ENCODE measurements around the gene ZG16B.

The ZG16B gene

DNA sequence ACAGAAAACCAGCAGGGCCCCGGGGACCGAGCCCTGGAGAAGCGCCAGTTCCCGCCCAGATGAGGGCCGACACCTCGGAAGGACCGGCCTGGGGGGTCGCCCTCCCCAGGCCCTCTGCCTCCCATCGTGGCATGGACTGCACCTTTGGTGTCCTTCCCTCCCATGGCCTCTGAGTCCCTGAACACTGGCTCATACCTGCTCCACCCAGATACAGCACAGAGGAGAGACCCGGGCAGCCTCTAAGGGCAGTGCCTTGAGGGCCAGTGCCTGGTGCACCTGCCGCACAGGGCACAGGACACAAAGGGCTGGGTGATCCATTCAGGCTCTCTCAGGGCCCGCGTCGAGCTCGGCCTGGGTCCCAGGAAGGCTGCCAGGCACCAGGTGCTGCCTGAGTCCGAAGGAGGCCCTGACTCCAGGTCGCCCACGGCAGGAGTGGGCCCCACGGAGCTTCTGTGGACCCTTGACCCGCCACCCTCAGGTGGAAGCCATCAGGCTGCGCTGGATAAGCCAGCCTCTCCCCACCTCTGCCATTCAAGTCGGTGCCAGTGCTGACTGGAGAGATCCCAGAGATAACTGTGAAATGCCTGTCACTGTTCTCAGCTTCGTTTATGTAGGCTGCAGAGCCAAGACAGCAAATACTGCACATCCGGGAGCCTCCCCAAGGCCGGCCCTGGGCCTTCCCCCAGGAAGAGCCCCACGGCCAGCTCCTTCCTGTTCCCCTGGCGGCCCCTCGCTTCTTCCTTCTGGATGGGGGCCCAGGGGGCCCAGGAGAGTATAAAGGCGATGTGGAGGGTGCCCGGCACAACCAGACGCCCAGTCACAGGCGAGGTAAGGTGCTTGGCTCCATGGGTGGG is at the start of gene ZG16B:
ZG16B (plus strand) TSS at position 803 of the 854 bp plus-strand sequence. CDS start 139 bp downstream, outside the sequence.
- TF ChIP-seq CTBP1 (IDR thresholded peaks at IDR 0.05; ENCODE audit: borderline replicate concordance) (no peak), FOXK2 (IDR thresholded peaks at IDR 0.05) (no peak), L3MBTL2 (conservative IDR thresholded peaks at IDR 0.05) (no peak), SUZ12 (IDR thresholded peaks at IDR 0.05) (no peak), ARNT (IDR thresholded peaks at IDR 0.05) (no peak), SP1 (IDR thresholded peaks at IDR 0.05) (no peak), ELF4 (IDR thresholded peaks at IDR 0.05) (no peak), BHLHE40 (IDR thresholded peaks at IDR 0.05; ENCODE audit: borderline replicate concordance) (no peak), NFRKB (IDR thresholded peaks at IDR 0.05) (no peak), FOXM1 (IDR thresholded peaks at IDR 0.05; ENCODE audit: borderline replicate concordance) (no peak), FOXA1 (IDR thresholded peaks at IDR 0.05) (no peak), LEF1 (IDR thresholded peaks at IDR 0.05; ENCODE audit: borderline replicate concordance) (no peak), ZNF384 (IDR thresholded peaks at IDR 0.05) (no peak), TARDBP (IDR thresholded peaks at IDR 0.05) (no peak), HDGF (IDR thresholded peaks at IDR 0.05; ENCODE audit: borderline replicate concordance) (no peak)
- TF ChIP-seq, protein P1, sequence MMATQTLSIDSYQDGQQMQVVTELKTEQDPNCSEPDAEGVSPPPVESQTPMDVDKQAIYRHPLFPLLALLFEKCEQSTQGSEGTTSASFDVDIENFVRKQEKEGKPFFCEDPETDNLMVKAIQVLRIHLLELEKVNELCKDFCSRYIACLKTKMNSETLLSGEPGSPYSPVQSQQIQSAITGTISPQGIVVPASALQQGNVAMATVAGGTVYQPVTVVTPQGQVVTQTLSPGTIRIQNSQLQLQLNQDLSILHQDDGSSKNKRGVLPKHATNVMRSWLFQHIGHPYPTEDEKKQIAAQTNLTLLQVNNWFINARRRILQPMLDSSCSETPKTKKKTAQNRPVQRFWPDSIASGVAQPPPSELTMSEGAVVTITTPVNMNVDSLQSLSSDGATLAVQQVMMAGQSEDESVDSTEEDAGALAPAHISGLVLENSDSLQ (IDR thresholded peaks at IDR 0.05): no peak
- ChIA-PET CTCF (interaction anchor here (0.8 kb wide), 1 partner anchor 10 kb away, joined by 4 read pairs; no protein-coding TSS in a partner anchor), POLR2A (no interaction called here)
- no peak for DNase-seq (ENCODE audit: extremely low spot score)

DNA sequence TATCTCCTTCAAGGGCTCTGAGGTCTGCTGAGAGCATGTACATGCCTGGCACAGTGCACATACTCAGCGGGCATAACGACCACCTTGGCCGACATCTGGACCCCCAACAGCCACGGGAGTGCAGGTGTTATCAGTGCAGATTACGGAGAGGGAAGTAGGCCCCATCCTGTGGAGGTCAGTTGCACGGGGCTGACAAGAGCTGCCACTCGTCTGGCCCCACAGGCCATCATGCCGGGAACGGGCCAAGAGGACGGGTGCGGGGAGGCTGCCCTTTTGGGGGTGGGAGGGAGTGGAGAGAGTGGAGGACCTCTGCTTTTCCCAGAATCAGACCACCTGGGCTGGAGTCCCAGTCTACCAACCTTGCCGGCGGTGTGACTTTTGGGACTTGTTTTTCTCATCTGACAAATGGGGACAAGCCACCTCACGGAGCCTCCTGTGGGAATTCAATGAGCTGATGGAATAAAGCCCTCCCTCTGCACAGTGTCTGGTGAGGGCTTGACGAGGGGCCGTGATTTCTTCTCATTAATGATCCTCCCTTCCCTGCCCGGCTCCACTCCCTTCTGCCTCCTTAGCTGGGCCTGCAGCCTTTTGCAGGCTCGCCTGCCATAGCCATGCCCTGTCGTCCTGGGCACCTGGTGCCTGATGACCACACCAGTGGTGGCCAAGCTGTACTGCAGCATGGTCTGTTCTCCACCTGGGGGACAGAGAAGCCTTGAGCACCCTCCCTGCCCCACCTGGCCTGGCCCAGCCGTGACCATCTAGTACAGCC is 47.3 kb upstream of the ZG16B start:
- POLR2A ChIA-PET: interaction anchor here (0.8 to 1.2 kb wide), 2 partner anchors 12 to 144 kb away, joined by 3 read pairs; no protein-coding TSS in a partner anchor
- CTCF ChIA-PET: no interaction called here
- no peak for DNase-seq (ENCODE audit: extremely low spot score)
- TF ChIP-seq ZNF384 (IDR thresholded peaks at IDR 0.05): no peak
- no peak for TF ChIP-seq LEF1 (IDR thresholded peaks at IDR 0.05; ENCODE audit: borderline replicate concordance)
- no peak for TF ChIP-seq NFRKB (IDR thresholded peaks at IDR 0.05)
- TF ChIP-seq BHLHE40 (IDR thresholded peaks at IDR 0.05; ENCODE audit: borderline replicate concordance): no peak
- no peak for TF ChIP-seq FOXK2 (IDR thresholded peaks at IDR 0.05)
- TF ChIP-seq, protein P1 (IDR thresholded peaks at IDR 0.05): no peak
- TF ChIP-seq TARDBP (IDR thresholded peaks at IDR 0.05): no peak

GRCh38 chr16:2783581-2784357 is 46.3 kb upstream of the ZG16B start:
- no peak for DNase-seq (ENCODE audit: extremely low spot score)
- POLR2A ChIA-PET: interaction anchor here (0.8 to 1.2 kb wide), 2 partner anchors 11 to 143 kb away, joined by 3 read pairs; no protein-coding TSS in a partner anchor
- CTCF ChIA-PET: interaction anchor here (0.6 to 1.0 kb wide), 2 partner anchors 10 to 1618 kb away, joined by 3 read pairs; no protein-coding TSS in a partner anchor
- TF ChIP-seq L3MBTL2 (conservative IDR thresholded peaks at IDR 0.05) (no peak), BHLHE40 (IDR thresholded peaks at IDR 0.05; ENCODE audit: borderline replicate concordance) (no peak), HDGF (IDR thresholded peaks at IDR 0.05; ENCODE audit: borderline replicate concordance) (no peak), FOXK2 (IDR thresholded peaks at IDR 0.05) (no peak), SP1 (IDR thresholded peaks at IDR 0.05) (no peak), TARDBP (IDR thresholded peaks at IDR 0.05) (no peak), FOXM1 (IDR thresholded peaks at IDR 0.05; ENCODE audit: borderline replicate concordance) (no peak), ELF4 (IDR thresholded peaks at IDR 0.05) (no peak), ARNT (IDR thresholded peaks at IDR 0.05) (no peak), FOXA1 (IDR thresholded peaks at IDR 0.05) (no peak), LEF1 (IDR thresholded peaks at IDR 0.05; ENCODE audit: borderline replicate concordance) (no peak), CTBP1 (IDR thresholded peaks at IDR 0.05; ENCODE audit: borderline replicate concordance) (no peak), SUZ12 (IDR thresholded peaks at IDR 0.05) (no peak), ZNF384 (IDR thresholded peaks at IDR 0.05) (no peak), NFRKB (IDR thresholded peaks at IDR 0.05) (no peak)
- TF ChIP-seq, protein P1 (IDR thresholded peaks at IDR 0.05): no peak

- CTCF ChIA-PET: interaction anchor here (1.0 kb wide), 1 partner anchor 10 kb away, joined by 3 read pairs; no protein-coding TSS in a partner anchor
- DNase-seq (ENCODE audit: extremely low spot score): no peak
- POLR2A ChIA-PET: interaction anchor here (1.2 kb wide), 1 partner anchor 10 kb away, joined by 3 read pairs; no protein-coding TSS in a partner anchor
- TF ChIP-seq CTBP1 (IDR thresholded peaks at IDR 0.05; ENCODE audit: borderline replicate concordance): no peak
- no peak for TF ChIP-seq NFRKB (IDR thresholded peaks at IDR 0.05)
- no peak for TF ChIP-seq FOXA1 (IDR thresholded peaks at IDR 0.05)
- no peak for TF ChIP-seq SUZ12 (IDR thresholded peaks at IDR 0.05)
- no peak for TF ChIP-seq BHLHE40 (IDR thresholded peaks at IDR 0.05; ENCODE audit: borderline replicate concordance)
- no peak for TF ChIP-seq SP1 (IDR thresholded peaks at IDR 0.05)
- TF ChIP-seq ELF4 (IDR thresholded peaks at IDR 0.05): no peak
- no peak for TF ChIP-seq L3MBTL2 (conservative IDR thresholded peaks at IDR 0.05)
- no peak for TF ChIP-seq FOXM1 (IDR thresholded peaks at IDR 0.05; ENCODE audit: borderline replicate concordance)
- TF ChIP-seq ZNF384 (IDR thresholded peaks at IDR 0.05): no peak
These were observed 45.6 kb upstream of the ZG16B start for GRCh38 chr16:2784358-2785100.

Measured in HEK293T (cell line).